ENCODE results near the gene FAM107B. TPM values are rescaled to one million over a fixed set of nuclear protein-coding genes. Genes with fewer than 3 reads are reported as not detected.
A peak's percentile ranks its signal among the peaks of the same experiment; 100 is the strongest.

The FAM107B gene
- total and polyA plus RNA-seq, 10 of the 15 experiments (the other 5 are each of a cell fraction or from before 2014, with no cell fraction given), result 22.9 to 162 (median 86.6) TPM

- TF ChIP-seq CHD2 (IDR thresholded peaks at IDR 0.05; ENCODE audit: borderline replicate concordance, low read depth, low read length), result peak; percentile 62; the same call in 1 of the 2 replicates
- no peak for TF ChIP-seq HCFC1 (IDR thresholded peaks at IDR 0.05; ENCODE audit: low read length)
- no peak for TF ChIP-seq FOS (IDR thresholded peaks at IDR 0.05; ENCODE audit: borderline replicate concordance, extremely low read depth, insufficient read length)
- 0 out of 2 replicates have a peak, but pooled peaks have one; percentile 76 for TF ChIP-seq STAT3 (IDR thresholded peaks at IDR 0.05; ENCODE audit: low read depth, low read length)
- no peak for TF ChIP-seq HSF1 (IDR thresholded peaks at IDR 0.05; ENCODE audit: low read depth, low read length)
- TF ChIP-seq CHD1 (IDR thresholded peaks at IDR 0.05; ENCODE audit: low read depth, low read length), result no peak
- TF ChIP-seq KLF5 (IDR thresholded peaks at IDR 0.05; ENCODE audit: partially characterized antibody), result peak; percentile 29
- TF ChIP-seq CBX3 (IDR thresholded peaks at IDR 0.05; ENCODE audit: borderline replicate concordance, low read depth), result no peak
- no peak for TF ChIP-seq SIX5 (IDR thresholded peaks at IDR 0.05; ENCODE audit: low read depth, low read length, severe bottlenecking)
- TF ChIP-seq BHLHE40 (IDR thresholded peaks at IDR 0.05; ENCODE audit: borderline replicate concordance in 1 of 2, low read depth in 2 of 2, low read length in 1 of 2), result peak; percentile 90 to 92
- no peak for TF ChIP-seq ZBTB33 (IDR thresholded peaks at IDR 0.05)
- no peak for TF ChIP-seq HDGF (IDR thresholded peaks at IDR 0.05)
- no peak for TF ChIP-seq NR2C2 (IDR thresholded peaks at IDR 0.05; ENCODE audit: borderline replicate concordance, control insufficient read depth, insufficient read length, low read depth)
- peak; percentile 75; the same call in 1 of the 2 replicates for TF ChIP-seq JUND (IDR thresholded peaks at IDR 0.05; ENCODE audit: low read depth, low read length)
- TF ChIP-seq TARDBP (IDR thresholded peaks at IDR 0.05; ENCODE audit: borderline replicate concordance), result no peak
- peak in 1 of 2 experiments; percentile 36; a peak in 1 of 4 replicates for TF ChIP-seq ETV6 (conservative IDR thresholded peaks at IDR 0.05 in 1 of 2, IDR thresholded peaks at IDR 0.05 in 1 of 2; ENCODE audit: borderline replicate concordance in 1 of 2, low read depth in 1 of 2)
- TF ChIP-seq CTCF (IDR thresholded peaks at IDR 0.05 in 2 of 3, conservative IDR thresholded peaks at IDR 0.05 in 1 of 3; ENCODE audit: control insufficient read depth in 2 of 3, extremely low read depth in 1 of 3, insufficient read depth in 1 of 3, low read depth in 3 of 3, low read length in 3 of 3), result no peak
- no peak for TF ChIP-seq SPI1 (IDR thresholded peaks at IDR 0.05; ENCODE audit: borderline replicate concordance, insufficient read depth, low read depth, low read length)
- TF ChIP-seq, protein P1, sequence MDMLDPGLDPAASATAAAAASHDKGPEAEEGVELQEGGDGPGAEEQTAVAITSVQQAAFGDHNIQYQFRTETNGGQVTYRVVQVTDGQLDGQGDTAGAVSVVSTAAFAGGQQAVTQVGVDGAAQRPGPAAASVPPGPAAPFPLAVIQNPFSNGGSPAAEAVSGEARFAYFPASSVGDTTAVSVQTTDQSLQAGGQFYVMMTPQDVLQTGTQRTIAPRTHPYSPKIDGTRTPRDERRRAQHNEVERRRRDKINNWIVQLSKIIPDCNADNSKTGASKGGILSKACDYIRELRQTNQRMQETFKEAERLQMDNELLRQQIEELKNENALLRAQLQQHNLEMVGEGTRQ (IDR thresholded peaks at IDR 0.05; ENCODE audit: borderline replicate concordance, low read depth, low read length), result no peak
Observed at GRCh38 chr10:14588084-14588937, 186.4 kb downstream of the FAM107B start (continued).

All from GM12878 (cell line).